Colonic mucosa (tissue), 4 donors: ENCODE data around the gene NANOS3. TPM values are rescaled to one million over a fixed set of nuclear protein-coding genes. Genes with fewer than 3 reads are reported as not detected.
A peak's percentile ranks its signal among the peaks of the same experiment; 100 is the strongest.

Source experiments
- DNase-seq: peaks from one replicate; pipeline ENCODE4 v3.0.0-alpha.2; 2020
- H3K27ac ChIP-seq: fragments of 200-600 bp; one replicate; pipeline ENCODE4 v1.8.0; 2021
- H3K27me3 ChIP-seq: fragments of 200-600 bp; one replicate; pipeline ENCODE4 v1.8.0; 2021
- H3K36me3 ChIP-seq: fragments of 200-600 bp; one replicate; pipeline ENCODE4 v1.8.0; 2021
- H3K4me1 ChIP-seq: fragments of 200-600 bp; one replicate; pipeline ENCODE4 v1.8.0; 2021; ENCODE audit warnings: mild to moderate bottlenecking
- H3K4me3 ChIP-seq: fragments of 200-600 bp; one replicate; pipeline ENCODE4 v1.8.0; 2021
- H3K9ac ChIP-seq, 2 donors: one replicate each; pipeline ENCODE4 v1.7.0; 2013; ENCODE audit warnings: control low read depth in 2 of 2, low read depth in 2 of 2, low read length in 2 of 2
- H3K9me3 ChIP-seq: fragments of 200-600 bp; one replicate; pipeline ENCODE4 v1.8.0; 2021
- intact Hi-C: fragments of 100-400 bp; cut with DNase I; formaldehyde crosslinking; loops from one replicate; pipeline ENCODE4 v1.14.1; 2022
- total RNA-seq, 2 donors: library from RNA; stranded (reverse); fragmentation: NEBNext Ultra II Directional in 1 of 2; extraction: Animal tissue kit (Norgen Biotek cat#: 25700) in 1 of 2; gene quantifications; one replicate each; pipeline ENCODE4 v1.2.1, GENCODE V29; 2021
- TF ChIP-seq, protein P1 (sequence below): fragments of 200-600 bp; IDR thresholded peaks from one replicate; pipeline ENCODE4 v1.8.0; 2022; ENCODE audit warnings: antibody characterized with exemption, mild to moderate bottlenecking
- donor health status: healthy.
- donor health status: DM: no; HTN: no; CAD: no.
- donor health status: DM: no; HTN: no; CAD: no.

Gene NANOS3
- total RNA-seq, 2 donors from 2014 or later, result not detected

DNA sequence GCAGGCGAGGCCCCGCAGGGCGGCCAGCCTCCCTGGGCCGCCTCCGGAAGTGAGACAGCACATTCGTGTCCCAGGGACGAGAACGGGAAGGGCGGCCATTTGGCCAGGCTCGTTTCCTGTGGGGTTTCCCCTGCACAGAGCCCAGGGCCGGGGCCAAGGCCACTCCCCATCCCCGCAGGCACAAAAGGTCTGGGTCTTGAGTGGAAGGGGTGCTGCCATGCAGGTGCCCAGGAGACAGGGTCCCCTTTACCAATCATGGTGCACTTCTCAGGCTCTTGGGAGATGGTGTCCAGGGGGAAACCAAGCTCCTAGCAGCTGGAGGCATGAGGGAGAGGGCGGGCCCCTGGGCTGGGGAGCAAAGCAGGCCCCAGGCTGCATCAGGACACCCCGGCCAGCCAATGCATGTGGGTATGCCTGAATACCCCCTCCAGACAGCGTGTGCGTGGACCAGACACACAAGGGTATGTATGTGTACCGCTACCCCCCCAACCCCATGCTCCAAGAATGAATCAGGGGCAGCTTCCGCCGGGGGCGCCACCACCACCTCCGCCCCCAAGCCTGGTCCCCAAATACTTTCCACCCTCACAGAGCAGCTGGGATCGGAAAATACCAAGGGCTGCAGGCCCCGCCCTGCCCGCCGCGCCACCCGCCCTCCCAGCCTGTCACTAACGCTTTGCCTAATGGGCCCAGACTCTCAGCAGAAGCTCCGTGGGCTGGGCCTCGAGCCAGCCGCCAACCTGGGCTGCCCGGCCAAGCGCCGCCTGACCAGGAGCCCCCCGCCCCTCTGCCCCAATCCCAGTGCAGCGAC is 37.6 kb upstream of the NANOS3 start:
- Histone ChIP-seq H3K27me3 (no peaks in the 10 kb centered on the region), H3K27ac (peak overlapping the region; percentile 99), H3K9ac (peak overlapping the region; percentile 97 to 100), H3K4me1 (peaks cover 12% of the 10 kb centered on the region), H3K36me3 (peaks cover 10% of the 10 kb centered on the region), H3K4me3 (peak overlapping the region; percentile 88), H3K9me3 (no peaks in the 10 kb centered on the region)
- DNase-seq, result peak; percentile 87
- TF ChIP-seq, protein P1, sequence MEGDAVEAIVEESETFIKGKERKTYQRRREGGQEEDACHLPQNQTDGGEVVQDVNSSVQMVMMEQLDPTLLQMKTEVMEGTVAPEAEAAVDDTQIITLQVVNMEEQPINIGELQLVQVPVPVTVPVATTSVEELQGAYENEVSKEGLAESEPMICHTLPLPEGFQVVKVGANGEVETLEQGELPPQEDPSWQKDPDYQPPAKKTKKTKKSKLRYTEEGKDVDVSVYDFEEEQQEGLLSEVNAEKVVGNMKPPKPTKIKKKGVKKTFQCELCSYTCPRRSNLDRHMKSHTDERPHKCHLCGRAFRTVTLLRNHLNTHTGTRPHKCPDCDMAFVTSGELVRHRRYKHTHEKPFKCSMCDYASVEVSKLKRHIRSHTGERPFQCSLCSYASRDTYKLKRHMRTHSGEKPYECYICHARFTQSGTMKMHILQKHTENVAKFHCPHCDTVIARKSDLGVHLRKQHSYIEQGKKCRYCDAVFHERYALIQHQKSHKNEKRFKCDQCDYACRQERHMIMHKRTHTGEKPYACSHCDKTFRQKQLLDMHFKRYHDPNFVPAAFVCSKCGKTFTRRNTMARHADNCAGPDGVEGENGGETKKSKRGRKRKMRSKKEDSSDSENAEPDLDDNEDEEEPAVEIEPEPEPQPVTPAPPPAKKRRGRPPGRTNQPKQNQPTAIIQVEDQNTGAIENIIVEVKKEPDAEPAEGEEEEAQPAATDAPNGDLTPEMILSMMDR, result no peak
- intact Hi-C loops, result no loop called here

DNA sequence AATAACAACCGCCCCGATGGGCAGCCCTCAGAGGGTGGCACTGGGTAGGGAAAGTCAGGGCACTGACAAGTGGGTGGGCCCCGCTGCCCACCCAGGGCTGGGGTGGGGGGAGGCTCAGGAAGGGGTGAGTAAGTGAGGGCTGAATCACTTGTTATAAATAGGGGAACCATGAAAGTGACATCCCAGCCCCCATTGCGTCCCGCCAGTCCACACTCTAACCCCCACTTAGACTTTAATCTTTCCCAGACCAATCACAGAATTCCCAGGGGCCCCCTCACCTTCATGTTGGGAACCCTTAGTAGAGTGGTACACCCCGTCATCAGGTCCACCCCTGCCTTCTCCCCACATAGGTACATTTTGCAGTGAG is 37.0 kb upstream of the NANOS3 start:
- no peak for DNase-seq
- TF ChIP-seq, protein P1, result no peak
- Histone ChIP-seq H3K36me3 (peaks cover 10% of the 10 kb centered on the region), H3K27ac (peak overlapping the region; percentile 99), H3K4me1 (peaks cover 12% of the 10 kb centered on the region), H3K4me3 (peak overlapping the region; percentile 88), H3K9me3 (no peaks in the 10 kb centered on the region), H3K27me3 (no peaks in the 10 kb centered on the region), H3K9ac (peak overlapping the region; percentile 97 to 100)
- intact Hi-C loops, result no loop called here

DNA sequence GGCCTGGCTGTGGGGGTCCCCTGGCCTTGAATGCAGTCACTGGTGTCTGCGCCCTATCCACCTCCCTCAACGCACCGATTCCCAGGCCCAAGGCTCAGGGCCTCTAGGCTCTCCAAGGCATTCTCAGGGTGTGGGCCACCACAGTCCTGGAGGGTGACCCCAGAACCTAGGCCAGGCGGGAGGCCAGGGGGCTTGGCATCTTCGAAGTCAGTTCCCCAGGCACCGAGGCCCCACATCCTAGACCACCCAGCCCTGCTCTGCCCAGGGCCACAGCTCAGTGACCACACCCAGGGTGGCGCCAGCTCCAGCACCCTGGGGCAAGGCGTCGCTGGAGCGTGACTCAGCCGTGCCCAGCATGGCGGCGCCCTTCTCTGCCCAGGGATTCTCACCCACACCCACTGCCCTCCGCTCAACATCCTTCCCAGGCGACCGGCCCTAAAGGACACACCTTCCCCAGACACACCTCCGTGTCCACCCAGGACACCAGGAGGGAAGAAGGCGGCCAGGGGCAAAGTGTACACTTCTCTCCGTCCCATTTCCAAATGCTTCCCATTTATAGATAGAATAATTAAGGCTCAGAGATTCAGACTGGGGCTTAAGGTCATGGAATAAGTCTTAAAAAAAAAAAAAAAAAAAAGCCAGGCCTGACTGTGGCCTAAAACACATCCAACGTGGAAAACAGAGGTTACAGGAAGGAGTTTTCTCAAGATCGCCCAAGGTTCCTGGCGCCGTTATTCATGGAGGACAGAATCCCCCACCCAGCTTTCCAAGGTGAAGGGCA is 36.4 kb upstream of the NANOS3 start:
- peaks cover 10% of the 10 kb centered on the region for H3K36me3 ChIP-seq
- DNase-seq, result peak; percentile 91
- no peaks in the 10 kb centered on the region for H3K27me3 ChIP-seq
- intact Hi-C loops, result no loop called here
- H3K27ac ChIP-seq, result peak overlapping the region; percentile 99
- peak overlapping the region; percentile 97 to 100 for H3K9ac ChIP-seq
- TF ChIP-seq, protein P1, result no peak
- peak overlapping the region; percentile 88 for H3K4me3 ChIP-seq
- H3K4me1 ChIP-seq, result peaks cover 12% of the 10 kb centered on the region
- H3K9me3 ChIP-seq, result no peaks in the 10 kb centered on the region

DNA sequence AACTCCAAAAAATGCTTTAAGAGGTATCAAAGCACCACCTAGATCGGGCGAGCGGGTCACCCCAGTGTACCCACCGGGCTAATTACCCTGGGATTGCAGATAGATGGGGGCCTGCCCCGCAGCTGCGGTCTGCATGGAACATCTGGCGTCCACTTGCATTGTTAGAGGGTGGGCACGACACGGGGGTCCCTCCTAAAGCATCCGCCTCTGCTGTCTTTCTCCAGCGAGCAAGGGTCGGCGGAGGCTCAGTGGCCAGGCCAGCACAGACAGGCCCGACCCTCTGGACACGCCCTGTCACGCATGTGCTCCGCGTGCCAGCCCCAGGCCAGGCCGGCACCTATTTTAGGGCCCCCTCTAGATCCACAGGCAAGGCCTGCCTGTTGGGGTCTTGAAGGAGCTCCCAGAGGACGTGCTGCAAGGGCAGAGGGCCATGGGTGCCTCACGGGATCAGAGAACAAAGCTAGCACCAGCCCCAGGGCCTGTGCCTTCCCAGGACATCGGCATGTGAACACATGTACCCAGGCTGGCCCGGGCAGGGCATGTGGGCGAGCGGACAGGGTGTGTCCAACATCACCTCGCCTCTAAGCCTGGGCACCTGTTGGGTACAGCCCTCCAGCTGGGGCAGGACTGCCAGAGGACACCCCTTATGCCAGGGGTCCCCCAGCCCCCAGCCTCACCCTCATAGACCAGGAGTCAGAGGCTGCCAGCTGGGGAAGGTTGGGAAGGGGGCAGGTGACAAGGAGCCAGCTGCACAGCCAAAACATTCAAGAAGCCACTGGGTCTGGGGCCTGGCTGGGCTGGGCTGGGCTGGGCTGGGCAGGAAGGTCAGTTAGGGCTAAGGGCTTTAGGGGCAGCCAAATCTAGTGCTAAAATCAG is 35.6 kb upstream of the NANOS3 start:
- Histone ChIP-seq H3K4me3 (peak overlapping the region; percentile 88), H3K27ac (peak overlapping the region; percentile 99), H3K36me3 (peaks cover 4% of the 10 kb centered on the region), H3K9me3 (no peaks in the 10 kb centered on the region), H3K4me1 (peaks cover 12% of the 10 kb centered on the region), H3K27me3 (no peaks in the 10 kb centered on the region), H3K9ac (peak overlapping the region; percentile 97 to 100)
- intact Hi-C loops, result no loop called here
- DNase-seq, result peak; percentile 82
- TF ChIP-seq, protein P1, result no peak

DNA sequence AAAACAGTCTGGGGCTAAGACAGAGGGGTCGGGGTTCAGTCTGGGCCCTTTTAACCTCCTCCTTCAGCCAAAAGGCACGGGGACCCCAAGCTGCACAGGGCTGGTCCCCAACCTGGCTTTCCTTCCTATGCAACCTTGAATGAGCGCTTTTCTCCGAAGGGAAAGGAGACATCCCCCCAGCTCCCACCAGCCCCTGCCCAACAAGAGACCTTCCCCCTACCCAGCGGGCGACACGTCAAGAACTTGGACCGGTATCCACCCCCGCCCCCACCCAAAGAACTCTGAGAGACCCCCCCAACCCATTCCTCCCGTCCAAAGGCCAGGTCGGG is 35.0 kb upstream of the NANOS3 start:
- no peaks in the 10 kb centered on the region for H3K36me3 ChIP-seq
- H3K27me3 ChIP-seq, result no peaks in the 10 kb centered on the region
- intact Hi-C loops, result no loop called here
- H3K4me3 ChIP-seq, result peak overlapping the region; percentile 88
- peak overlapping the region; percentile 99 for H3K27ac ChIP-seq
- TF ChIP-seq, protein P1, result no peak
- peaks cover 15% of the 10 kb centered on the region for H3K4me1 ChIP-seq
- DNase-seq, result no peak
- H3K9me3 ChIP-seq, result no peaks in the 10 kb centered on the region
- H3K9ac ChIP-seq, result peak overlapping the region; percentile 97 to 100
